GM21390 (cell line): ENCODE results near the gene ELMO1.

ENCODE experiments used
- ATAC-seq: cut with Tn5 transposase; IDR thresholded peaks from one replicate; pipeline ENCODE4 v1.9.1; 2021; ENCODE audit not compliant: unreplicated experiment

ELMO1 gene

GRCh38 chr7:37433166-37433565 is 15.5 kb downstream of the ELMO1 start:
- ATAC-seq, result no peak

- no peak for ATAC-seq
Measured at GRCh38 chr7:37432281-37432920, 16.3 kb downstream of the ELMO1 start.

GRCh38 chr7:37431413-37431812 is 17.3 kb downstream of the ELMO1 start:
- ATAC-seq, result no peak

GRCh38 chr7:37430640-37431039 is 18.0 kb downstream of the ELMO1 start:
- ATAC-seq, result no peak

- ATAC-seq, result no peak
Measured at GRCh38 chr7:37430171-37430570, 18.5 kb downstream of the ELMO1 start.

GRCh38 chr7:37429435-37429791 is 19.3 kb downstream of the ELMO1 start:
- ATAC-seq, result no peak

- ATAC-seq, result no peak
Measured at GRCh38 chr7:37428681-37429434, 19.8 kb downstream of the ELMO1 start.

GRCh38 chr7:37427276-37427940 is 21.3 kb downstream of the ELMO1 start:
- no peak for ATAC-seq

- no peak for ATAC-seq
Measured at GRCh38 chr7:37425498-37425897, 23.2 kb downstream of the ELMO1 start.

- no peak for ATAC-seq
Measured at GRCh38 chr7:37424995-37425394, 23.7 kb downstream of the ELMO1 start.

GRCh38 chr7:37424521-37424920 is 24.1 kb downstream of the ELMO1 start:
- ATAC-seq, result no peak

- ATAC-seq, result no peak
Measured at GRCh38 chr7:37421861-37422500, 26.7 kb downstream of the ELMO1 start.

GRCh38 chr7:37420946-37421695 is 27.5 kb downstream of the ELMO1 start:
- ATAC-seq, result no peak

- no peak for ATAC-seq
Measured at GRCh38 chr7:37419496-37419895, 29.2 kb downstream of the ELMO1 start.

- ATAC-seq, result no peak
Measured at GRCh38 chr7:37418381-37418780, 30.3 kb downstream of the ELMO1 start.

GRCh38 chr7:37417107-37417474 is 31.6 kb downstream of the ELMO1 start:
- ATAC-seq, result no peak

GRCh38 chr7:37416378-37417106 is 32.1 kb downstream of the ELMO1 start:
- no peak for ATAC-seq

- no peak for ATAC-seq
Measured at GRCh38 chr7:37415629-37416028, 33.0 kb downstream of the ELMO1 start.

GRCh38 chr7:37414352-37414983 is 34.2 kb downstream of the ELMO1 start:
- ATAC-seq, result no peak

- no peak for ATAC-seq
Measured at GRCh38 chr7:37411444-37412034, 37.1 kb downstream of the ELMO1 start.
